ENCODE results near the gene BPIFB2. TPM values are rescaled to one million over a fixed set of nuclear protein-coding genes. Genes with fewer than 3 reads are reported as not detected.
"Not testable (repeated sequence)": the region's sequence is repeated elsewhere in the genome, so short reads cannot be mapped to it uniquely, and the experiment has no call there.

Gene BPIFB2
- total RNA-seq, 1 donor from 2014 or later: not detected

DNA sequence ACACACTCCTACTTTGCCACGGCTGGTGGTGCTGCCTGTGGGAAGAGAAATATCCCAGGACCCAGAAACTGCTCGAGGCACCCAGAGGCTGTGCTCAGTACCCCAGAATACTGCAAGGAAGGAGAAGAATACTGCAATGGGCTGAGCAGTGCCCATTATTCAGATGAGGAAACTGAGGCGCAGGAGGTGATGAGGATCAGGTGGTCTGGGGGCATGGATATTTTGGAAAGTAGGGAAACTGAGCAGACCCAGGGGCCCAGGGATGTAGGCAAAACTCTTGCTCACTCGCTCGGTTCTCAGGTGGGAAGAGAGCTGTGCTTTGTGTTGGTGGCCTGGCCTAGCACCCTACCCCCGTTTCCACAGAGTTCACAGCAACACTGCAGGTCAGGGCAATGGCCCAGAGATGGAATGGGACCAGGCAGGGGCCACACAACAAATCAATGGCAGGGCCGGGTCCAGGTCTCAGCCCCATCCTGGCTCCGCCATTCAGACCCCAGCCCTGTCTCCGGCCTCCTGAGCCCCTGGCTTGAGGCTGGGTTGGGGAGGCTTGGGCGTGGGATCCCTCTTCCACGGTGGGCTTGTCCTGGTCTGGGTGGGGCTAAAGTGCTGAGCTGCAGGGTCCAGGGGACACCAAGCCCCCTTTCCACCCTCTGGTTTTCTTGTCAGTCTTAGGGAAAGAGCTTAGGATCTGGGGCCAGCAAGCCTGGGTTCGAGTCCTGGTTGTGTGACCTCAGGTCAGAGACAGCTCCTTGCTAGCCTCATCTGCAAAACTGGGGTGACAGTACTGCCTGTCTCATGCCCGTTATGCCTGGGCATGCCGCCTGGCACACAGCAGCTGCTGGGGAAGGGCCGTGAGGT lies 37.2 kb upstream of the BPIFB2 start:
- Histone ChIP-seq H3K27me3 (ENCODE audit: control insufficient read depth, insufficient read depth, low read length) (no peaks in the 10 kb centered on the region), H3K36me3 (ENCODE audit: control insufficient read depth, insufficient read depth, low read length) (no peaks in the 10 kb centered on the region), H3K4me3 (ENCODE audit: low read depth, low read length) (no peak overlapping the region)
- TF ChIP-seq, protein P1, sequence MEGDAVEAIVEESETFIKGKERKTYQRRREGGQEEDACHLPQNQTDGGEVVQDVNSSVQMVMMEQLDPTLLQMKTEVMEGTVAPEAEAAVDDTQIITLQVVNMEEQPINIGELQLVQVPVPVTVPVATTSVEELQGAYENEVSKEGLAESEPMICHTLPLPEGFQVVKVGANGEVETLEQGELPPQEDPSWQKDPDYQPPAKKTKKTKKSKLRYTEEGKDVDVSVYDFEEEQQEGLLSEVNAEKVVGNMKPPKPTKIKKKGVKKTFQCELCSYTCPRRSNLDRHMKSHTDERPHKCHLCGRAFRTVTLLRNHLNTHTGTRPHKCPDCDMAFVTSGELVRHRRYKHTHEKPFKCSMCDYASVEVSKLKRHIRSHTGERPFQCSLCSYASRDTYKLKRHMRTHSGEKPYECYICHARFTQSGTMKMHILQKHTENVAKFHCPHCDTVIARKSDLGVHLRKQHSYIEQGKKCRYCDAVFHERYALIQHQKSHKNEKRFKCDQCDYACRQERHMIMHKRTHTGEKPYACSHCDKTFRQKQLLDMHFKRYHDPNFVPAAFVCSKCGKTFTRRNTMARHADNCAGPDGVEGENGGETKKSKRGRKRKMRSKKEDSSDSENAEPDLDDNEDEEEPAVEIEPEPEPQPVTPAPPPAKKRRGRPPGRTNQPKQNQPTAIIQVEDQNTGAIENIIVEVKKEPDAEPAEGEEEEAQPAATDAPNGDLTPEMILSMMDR (IDR thresholded peaks at IDR 0.05; ENCODE audit: insufficient read depth, low read length, poor library complexity, severe bottlenecking): no peak
- DNase-seq (ENCODE audit: low read depth): no peak

DNA sequence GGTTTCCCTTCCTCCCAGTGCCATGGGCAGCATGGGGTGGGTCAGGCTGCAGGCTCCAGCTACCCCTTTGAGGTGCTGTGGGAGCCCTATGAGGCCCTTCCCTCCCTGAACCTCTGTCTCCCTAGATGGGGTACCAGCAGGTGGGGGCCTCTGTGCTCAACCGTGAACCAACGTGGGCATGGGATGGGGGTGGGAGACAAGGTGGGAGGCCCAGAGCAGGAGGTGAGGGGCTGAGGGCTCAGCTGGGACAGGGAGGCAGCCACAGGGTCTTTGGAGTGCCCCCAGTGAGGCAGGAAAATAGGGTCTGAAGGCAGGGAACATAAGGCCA lies 36.6 kb upstream of the BPIFB2 start:
- no peak for DNase-seq (ENCODE audit: low read depth)
- Histone ChIP-seq H3K4me3 (ENCODE audit: low read depth, low read length) (no peak overlapping the region), H3K27me3 (ENCODE audit: control insufficient read depth, insufficient read depth, low read length) (no peaks in the 10 kb centered on the region), H3K36me3 (ENCODE audit: control insufficient read depth, insufficient read depth, low read length) (no peaks in the 10 kb centered on the region)
- TF ChIP-seq, protein P1 (IDR thresholded peaks at IDR 0.05; ENCODE audit: insufficient read depth, low read length, poor library complexity, severe bottlenecking): no peak

DNA sequence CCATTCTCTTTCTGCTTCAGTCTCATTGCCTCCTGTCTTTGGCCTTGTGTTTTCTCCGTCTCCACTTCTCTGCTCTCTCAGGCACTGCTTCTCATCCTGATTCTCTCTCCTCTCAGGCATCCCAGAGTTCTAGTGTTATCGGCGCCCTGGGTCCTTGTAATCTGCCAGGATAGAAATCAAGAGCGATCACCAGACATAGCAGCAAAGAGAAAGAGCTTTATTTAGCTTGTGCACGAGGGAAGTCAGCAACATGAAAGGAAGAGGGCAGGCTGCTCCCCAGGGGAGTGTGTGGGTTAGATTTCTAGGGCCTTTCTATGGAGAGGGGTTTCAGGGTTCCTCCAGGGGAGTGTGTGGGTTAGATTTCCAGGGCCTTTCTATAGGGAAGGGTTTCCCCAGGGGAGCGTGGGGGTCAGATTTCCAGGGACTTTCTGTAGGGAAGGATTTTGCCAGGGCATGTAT lies 35.8 kb upstream of the BPIFB2 start:
- no peaks in the 10 kb centered on the region for H3K27me3 ChIP-seq (ENCODE audit: control insufficient read depth, insufficient read depth, low read length)
- no peak for DNase-seq (ENCODE audit: low read depth)
- no peak overlapping the region for H3K4me3 ChIP-seq (ENCODE audit: low read depth, low read length)
- no peaks in the 10 kb centered on the region for H3K36me3 ChIP-seq (ENCODE audit: control insufficient read depth, insufficient read depth, low read length)
- TF ChIP-seq, protein P1 (IDR thresholded peaks at IDR 0.05; ENCODE audit: insufficient read depth, low read length, poor library complexity, severe bottlenecking): no peak

DNA sequence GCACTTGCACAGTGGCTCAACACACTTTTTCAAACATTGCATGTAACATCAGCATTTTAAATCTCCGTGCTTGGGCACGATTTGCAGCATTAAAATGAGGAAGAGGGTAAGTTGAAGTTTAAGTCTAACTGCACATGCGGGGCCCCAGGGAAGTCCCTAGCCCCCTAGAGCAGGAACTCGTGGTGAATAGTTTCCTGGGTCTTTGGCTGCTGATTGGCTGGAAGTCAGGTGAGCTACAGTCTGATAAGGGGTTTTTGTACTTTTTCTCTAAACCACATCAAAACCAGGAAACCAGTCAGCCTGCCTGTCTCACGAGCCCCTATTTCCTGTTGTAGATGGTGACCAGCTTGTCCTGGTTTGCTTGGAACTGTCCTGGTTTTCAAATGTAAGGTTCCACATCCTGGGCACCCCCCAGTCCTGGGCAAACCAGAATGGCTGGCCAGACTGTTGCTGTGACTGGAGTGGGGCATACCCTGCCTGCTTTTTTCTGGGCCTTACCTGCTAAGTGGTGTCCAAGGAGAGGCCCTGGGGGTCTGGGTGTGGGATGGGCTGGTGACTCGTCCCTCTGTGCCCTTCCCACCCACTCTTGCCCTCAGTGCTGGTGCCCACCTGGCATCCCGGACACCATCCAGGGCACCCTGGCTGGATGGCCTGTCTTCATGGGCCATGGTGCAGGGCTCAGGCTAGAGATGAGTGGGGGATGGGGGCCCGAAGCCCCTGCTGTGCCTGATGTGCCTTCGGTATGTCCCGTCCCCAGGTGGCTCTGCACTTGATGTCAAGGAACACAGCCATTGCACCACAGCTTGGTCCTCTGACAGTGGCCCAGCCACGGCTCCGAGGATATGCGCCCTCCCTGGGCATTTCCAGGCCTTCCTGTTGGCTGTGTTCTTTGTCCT lies 35.1 kb upstream of the BPIFB2 start:
- no peaks in the 10 kb centered on the region for H3K27me3 ChIP-seq (ENCODE audit: control insufficient read depth, insufficient read depth, low read length)
- TF ChIP-seq, protein P1 (IDR thresholded peaks at IDR 0.05; ENCODE audit: insufficient read depth, low read length, poor library complexity, severe bottlenecking): no peak

DNA sequence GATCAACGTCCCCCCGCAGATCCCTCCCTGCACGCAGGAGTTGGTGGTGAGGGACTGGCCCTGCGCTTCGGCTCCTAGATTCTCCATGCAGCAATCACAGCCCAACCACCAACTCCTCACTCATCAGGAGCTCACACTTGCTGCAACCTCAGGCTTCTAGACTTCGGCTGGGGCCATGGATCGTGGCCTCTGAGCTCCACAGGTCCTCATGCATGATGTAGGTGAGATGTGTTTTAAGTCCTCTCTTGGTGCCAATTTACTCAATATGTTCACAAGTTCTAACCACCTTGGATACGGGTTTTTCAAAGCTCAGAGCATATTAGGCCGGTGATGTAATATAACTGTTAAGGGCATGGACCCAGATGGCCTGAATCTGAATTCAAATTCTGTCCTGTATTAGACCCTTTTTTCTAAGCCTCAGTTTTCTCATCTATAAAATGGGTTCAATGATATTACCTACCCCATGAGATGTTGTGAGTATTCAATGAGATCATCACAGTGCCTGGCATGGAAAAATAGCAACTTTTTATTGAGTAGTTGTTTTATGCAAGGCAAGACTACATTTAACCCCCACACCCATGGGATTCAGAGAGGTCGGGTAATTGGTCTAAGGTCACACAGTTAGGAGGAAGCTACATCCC lies 34.3 kb upstream of the BPIFB2 start:
- Histone ChIP-seq H3K4me3 (ENCODE audit: low read depth, low read length) (no peak overlapping the region), H3K27me3 (ENCODE audit: control insufficient read depth, insufficient read depth, low read length) (no peaks in the 10 kb centered on the region), H3K36me3 (ENCODE audit: control insufficient read depth, insufficient read depth, low read length) (no peaks in the 10 kb centered on the region)
- no peak for DNase-seq (ENCODE audit: low read depth)
- TF ChIP-seq, protein P1 (IDR thresholded peaks at IDR 0.05; ENCODE audit: insufficient read depth, low read length, poor library complexity, severe bottlenecking): no peak

More for the DNA sequence above, 35.1 kb upstream of the BPIFB2 start:
- Histone ChIP-seq H3K36me3 (ENCODE audit: control insufficient read depth, insufficient read depth, low read length) (no peaks in the 10 kb centered on the region), H3K4me3 (ENCODE audit: low read depth, low read length) (no peak overlapping the region)
- no peak for DNase-seq (ENCODE audit: low read depth)

DNA sequence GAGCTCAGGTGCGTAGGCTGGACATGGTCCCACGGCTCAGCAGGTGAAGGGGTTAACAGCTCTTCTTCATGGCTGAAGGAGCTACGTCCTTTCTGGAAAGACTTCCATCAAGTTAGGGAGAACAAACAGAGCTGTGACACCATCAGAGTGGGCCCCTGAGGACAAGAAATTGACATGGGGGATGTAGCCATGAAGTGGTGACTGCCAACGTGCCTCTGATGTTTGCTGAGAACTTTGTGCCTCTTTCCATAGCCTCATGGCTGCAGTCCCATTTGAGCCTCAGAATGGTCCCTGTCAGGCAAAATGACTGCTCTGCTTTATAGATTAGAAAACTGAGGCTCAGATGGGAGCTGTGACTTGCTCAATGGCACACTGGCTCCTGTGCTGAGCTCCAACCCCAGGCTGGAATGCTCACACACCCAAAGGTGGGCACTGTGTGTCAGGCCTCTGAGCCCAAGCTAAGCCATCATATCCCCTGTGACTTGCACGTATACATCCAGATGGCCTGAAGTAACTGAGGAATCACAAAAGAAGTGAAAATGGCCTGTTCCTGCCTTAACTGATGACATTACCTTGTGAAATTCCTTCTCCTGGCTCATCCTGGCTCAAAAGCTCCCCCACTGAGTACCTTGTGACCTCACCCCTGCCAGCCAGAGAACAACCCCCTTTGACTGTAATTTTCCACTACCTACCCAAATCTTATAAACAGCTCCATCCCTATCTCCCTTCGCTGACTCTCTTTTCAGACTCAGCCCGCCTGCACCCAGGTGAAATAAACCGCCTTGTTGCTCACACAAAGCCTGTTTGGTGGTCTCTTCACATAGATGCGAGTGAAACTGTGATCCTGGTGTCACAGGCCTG lies 33.1 kb upstream of the BPIFB2 start:
- H3K4me3 ChIP-seq (ENCODE audit: low read depth, low read length); DNase-seq (ENCODE audit: low read depth); H3K36me3 ChIP-seq (ENCODE audit: control insufficient read depth, insufficient read depth, low read length); H3K27me3 ChIP-seq (ENCODE audit: control insufficient read depth, insufficient read depth, low read length): not testable (repeated sequence)

DNA sequence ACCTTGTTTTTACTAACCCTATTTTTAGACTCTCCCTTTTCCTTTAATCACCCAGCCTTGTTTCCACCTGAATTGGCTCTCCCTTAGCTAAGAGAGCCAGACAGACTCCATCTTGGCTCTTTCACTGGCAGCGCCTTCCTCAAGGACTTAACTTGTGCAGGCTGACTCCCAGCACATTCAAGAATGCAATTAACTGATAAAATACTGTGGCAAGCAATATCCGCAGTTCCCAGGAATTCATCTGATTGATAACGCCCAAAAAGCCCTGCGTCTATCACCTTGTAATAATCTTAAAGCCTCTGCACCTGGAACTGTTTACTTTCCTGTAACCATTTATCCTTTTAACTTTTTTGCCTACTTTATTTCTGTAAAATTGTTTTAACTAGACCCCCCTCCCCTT lies 32.4 kb upstream of the BPIFB2 start:
- H3K36me3 ChIP-seq (ENCODE audit: control insufficient read depth, insufficient read depth, low read length); DNase-seq (ENCODE audit: low read depth); H3K27me3 ChIP-seq (ENCODE audit: control insufficient read depth, insufficient read depth, low read length); H3K4me3 ChIP-seq (ENCODE audit: low read depth, low read length): not testable (repeated sequence)
